Neuronal stem cell (in vitro differentiated cells): ENCODE results near the gene PKD1.
"Not testable (repeated sequence)": the region's sequence is repeated elsewhere in the genome, so short reads cannot be mapped to it uniquely, and the experiment has no call there.

Experiments
- DNase-seq: peaks from one replicate; pipeline ENCODE4 v3.0.0-alpha.2; 2013; ENCODE audit warnings: low spot score
- H2AFZ ChIP-seq: one replicate; pipeline ENCODE4 v1.6.1; 2013; ENCODE audit warnings: mild to moderate bottlenecking, low read length, inconsistent platforms
- H2AK5ac ChIP-seq: 2 replicates; pipeline ENCODE4 v1.6.1; 2013; ENCODE audit warnings: low read depth, mild to moderate bottlenecking, inconsistent platforms, low read length, moderate library complexity, mixed read lengths
- H2BK120ac ChIP-seq: 2 replicates; pipeline ENCODE4 v1.6.1; 2013; ENCODE audit warnings: low read depth, mild to moderate bottlenecking, inconsistent platforms, low read length, moderate library complexity, mixed read lengths
- H2BK12ac ChIP-seq: one replicate; pipeline ENCODE4 v1.6.1; 2013; ENCODE audit warnings: low read length, inconsistent platforms
- H2BK15ac ChIP-seq: 2 replicates; pipeline ENCODE4 v1.6.1; 2013; ENCODE audit warnings: mild to moderate bottlenecking, low read length, inconsistent platforms, mixed read lengths
- H2BK5ac ChIP-seq: one replicate; pipeline ENCODE4 v1.6.1; 2013; ENCODE audit warnings: inconsistent platforms, mild to moderate bottlenecking, low read length, moderate library complexity
- H3K14ac ChIP-seq: one replicate; pipeline ENCODE4 v1.6.1; 2013; ENCODE audit warnings: low read length, inconsistent platforms
- H3K18ac ChIP-seq: 2 replicates; pipeline ENCODE4 v1.6.1; 2013; ENCODE audit warnings: low read length, inconsistent platforms
- H3K23ac ChIP-seq: 2 replicates; pipeline ENCODE4 v1.6.1; 2013; ENCODE audit warnings: low read depth, mild to moderate bottlenecking, mixed read lengths, low read length, inconsistent platforms; ENCODE audit not compliant: poor library complexity
- H3K27ac ChIP-seq: replicated peaks from 3 replicates; pipeline ENCODE4 v1.5.1; 2013; ENCODE audit warnings: low read length, inconsistent platforms
- H3K27me3 ChIP-seq, 3 experiments: 2 replicates each; pipeline ENCODE4 v1.6.1; 2013; ENCODE audit warnings: low read length in 3 of 3, mild to moderate bottlenecking in 2 of 3, inconsistent platforms in 1 of 3, low read depth in 1 of 3, mixed read lengths in 1 of 3, moderate library complexity in 1 of 3; ENCODE audit not compliant: control insufficient read depth in 3 of 3, insufficient read depth in 3 of 3
- H3K36me3 ChIP-seq, 2 donors: replicated peaks in 1 of 2; 2 replicates each; pipeline ENCODE4 v1.6.1; 2013; ENCODE audit warnings: low read length in 2 of 2; ENCODE audit not compliant: control insufficient read depth in 2 of 2, insufficient read depth in 2 of 2
- H3K4ac ChIP-seq: 2 replicates; pipeline ENCODE4 v1.6.1; 2013; ENCODE audit warnings: inconsistent platforms, mild to moderate bottlenecking, low read length, moderate library complexity
- H3K4me1 ChIP-seq, 2 donors: 1 replicate in 1 of 2; 2 replicates in 1 of 2; pipeline ENCODE4 v1.6.1; 2013; ENCODE audit warnings: low read length in 2 of 2, low read depth in 1 of 2; ENCODE audit not compliant: control insufficient read depth in 2 of 2, insufficient read depth in 1 of 2
- H3K4me2 ChIP-seq: one replicate; pipeline ENCODE4 v1.6.1; 2013; ENCODE audit warnings: mild to moderate bottlenecking, low read length, inconsistent platforms; ENCODE audit not compliant: insufficient read depth, poor library complexity, severe bottlenecking
- H3K4me3 ChIP-seq, 2 donors: 2 replicates each; pipeline ENCODE4 v1.5.1; 2013; ENCODE audit warnings: low read length in 2 of 2, mild to moderate bottlenecking in 2 of 2, inconsistent platforms in 1 of 2, moderate library complexity in 1 of 2
- H3K79me1 ChIP-seq: one replicate; pipeline ENCODE4 v1.6.1; 2013; ENCODE audit warnings: low read depth, mild to moderate bottlenecking, inconsistent platforms, low read length, moderate library complexity
- H3K9ac ChIP-seq: one replicate; pipeline ENCODE4 v1.6.1; 2013; ENCODE audit warnings: mild to moderate bottlenecking, low read depth, low read length, inconsistent platforms; ENCODE audit not compliant: poor library complexity
- H3K9me3 ChIP-seq, 2 donors: replicated peaks in 1 of 2; 2 replicates each; pipeline versions ENCODE3 to v1.6.1; 2013; ENCODE audit warnings: low read length in 2 of 2, mild to moderate bottlenecking in 2 of 2, inconsistent platforms in 1 of 2, low read depth in 1 of 2, mixed read lengths in 1 of 2, moderate library complexity in 1 of 2; ENCODE audit not compliant: control insufficient read depth in 2 of 2, insufficient read depth in 1 of 2
- H4K8ac ChIP-seq: one replicate; pipeline ENCODE4 v1.6.1; 2013; ENCODE audit warnings: low read depth, mild to moderate bottlenecking, inconsistent platforms, low read length, moderate library complexity
- H4K91ac ChIP-seq: one replicate; pipeline ENCODE4 v1.6.1; 2013; ENCODE audit warnings: low read length, low read depth, mild to moderate bottlenecking, inconsistent platforms; ENCODE audit not compliant: poor library complexity
- WGBS, 2 donors: extraction: QIAGEN DNeasy Blood & Tissue Kit; methylation state at CpG; one replicate each; pipeline ENCODE4 v1.1.7; 2013; ENCODE audit warnings: missing lambda C conversion rate in 2 of 2, mixed read lengths in 1 of 2; ENCODE audit not compliant: insufficient read length in 2 of 2, insufficient replicate concordance in 1 of 2; ENCODE audit errors: extremely low coverage in 2 of 2; 5-methylcytosine and 5-hydroxymethylcytosine counted together

PKD1 gene

DNA sequence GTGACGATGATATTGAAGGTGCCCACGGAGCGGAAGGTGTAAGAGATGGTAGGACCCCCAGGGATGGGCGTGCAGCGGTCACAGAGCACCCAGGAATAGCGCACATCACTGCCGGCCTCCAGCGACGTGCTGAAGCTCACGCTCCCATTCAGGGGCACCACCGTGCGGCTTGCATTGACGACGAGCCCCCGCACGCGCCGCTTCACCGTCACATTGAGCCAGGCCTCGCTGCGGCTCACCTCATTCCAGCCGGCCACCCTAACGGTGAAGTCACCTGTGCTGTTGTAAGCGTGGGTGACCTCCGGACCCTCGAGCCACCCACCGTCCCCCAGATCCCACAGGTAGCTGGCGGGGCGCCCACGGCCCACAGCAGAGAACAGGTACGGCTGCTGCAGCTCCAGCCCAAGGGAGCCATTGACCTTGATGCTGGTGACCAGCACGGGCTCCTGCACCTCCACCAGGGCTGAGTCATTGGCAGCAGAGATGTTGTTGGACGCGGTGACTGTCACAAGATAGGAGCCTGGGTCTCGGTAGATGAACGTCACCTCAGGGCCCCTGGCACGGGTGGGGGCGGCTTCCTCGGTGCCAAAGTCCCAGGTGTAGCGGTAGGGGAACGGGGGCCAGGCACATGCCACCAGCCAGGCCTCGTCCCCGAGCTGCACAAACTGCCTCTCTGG, 25.2 kb downstream of the PKD1 start:
- H3K9ac ChIP-seq, H3K79me1 ChIP-seq, H2BK120ac ChIP-seq, H3K27me3 ChIP-seq, H2BK15ac ChIP-seq, H2BK12ac ChIP-seq, H3K14ac ChIP-seq, H2BK5ac ChIP-seq, H2AK5ac ChIP-seq, H3K4me2 ChIP-seq, DNase-seq, H3K9me3 ChIP-seq, H3K4me3 ChIP-seq, H3K18ac ChIP-seq, H4K91ac ChIP-seq, H4K8ac ChIP-seq, H2AFZ ChIP-seq, H3K27ac ChIP-seq, H3K23ac ChIP-seq, H3K4me1 ChIP-seq, H3K4ac ChIP-seq: not testable (repeated sequence)
- peaks cover 0 to 32% of the 10 kb centered on the region in 2 donors for H3K36me3 ChIP-seq
- WGBS, 2 donors: no CpG with 5 or more reads among the region's 43 CpGs

GRCh38 chr16:2109872-2110271, 25.8 kb downstream of the PKD1 start:
- not testable (repeated sequence) for H3K18ac ChIP-seq, H3K4me3 ChIP-seq, H3K27me3 ChIP-seq, H3K14ac ChIP-seq, H3K9ac ChIP-seq, H2BK5ac ChIP-seq, H4K8ac ChIP-seq, H3K9me3 ChIP-seq, H2BK15ac ChIP-seq, H3K4ac ChIP-seq, H3K27ac ChIP-seq, DNase-seq, H3K4me2 ChIP-seq, H2AK5ac ChIP-seq, H2AFZ ChIP-seq, H2BK12ac ChIP-seq, H3K23ac ChIP-seq, H3K4me1 ChIP-seq, H3K79me1 ChIP-seq, H2BK120ac ChIP-seq, H4K91ac ChIP-seq
- H3K36me3 ChIP-seq: peaks cover 0 to 29% of the 10 kb centered on the region in 2 donors
- WGBS, 2 donors: no CpG with 5 or more reads among the region's 23 CpGs

- DNase-seq, H3K9me3 ChIP-seq, H2AFZ ChIP-seq, H3K4me3 ChIP-seq, H3K27ac ChIP-seq, H3K23ac ChIP-seq, H2AK5ac ChIP-seq, H3K4me1 ChIP-seq, H3K18ac ChIP-seq, H3K79me1 ChIP-seq, H4K91ac ChIP-seq, H2BK5ac ChIP-seq, H3K4ac ChIP-seq, H3K9ac ChIP-seq, H3K4me2 ChIP-seq, H3K14ac ChIP-seq, H2BK15ac ChIP-seq, H2BK120ac ChIP-seq, H4K8ac ChIP-seq, H2BK12ac ChIP-seq, H3K27me3 ChIP-seq: not testable (repeated sequence)
- no CpG with 5 or more reads among the region's 25 CpGs for WGBS, 2 donors
- peaks cover 0 to 29% of the 10 kb centered on the region in 2 donors for H3K36me3 ChIP-seq
These were observed 26.5 kb downstream of the PKD1 start for GRCh38 chr16:2109271-2109580.

DNA sequence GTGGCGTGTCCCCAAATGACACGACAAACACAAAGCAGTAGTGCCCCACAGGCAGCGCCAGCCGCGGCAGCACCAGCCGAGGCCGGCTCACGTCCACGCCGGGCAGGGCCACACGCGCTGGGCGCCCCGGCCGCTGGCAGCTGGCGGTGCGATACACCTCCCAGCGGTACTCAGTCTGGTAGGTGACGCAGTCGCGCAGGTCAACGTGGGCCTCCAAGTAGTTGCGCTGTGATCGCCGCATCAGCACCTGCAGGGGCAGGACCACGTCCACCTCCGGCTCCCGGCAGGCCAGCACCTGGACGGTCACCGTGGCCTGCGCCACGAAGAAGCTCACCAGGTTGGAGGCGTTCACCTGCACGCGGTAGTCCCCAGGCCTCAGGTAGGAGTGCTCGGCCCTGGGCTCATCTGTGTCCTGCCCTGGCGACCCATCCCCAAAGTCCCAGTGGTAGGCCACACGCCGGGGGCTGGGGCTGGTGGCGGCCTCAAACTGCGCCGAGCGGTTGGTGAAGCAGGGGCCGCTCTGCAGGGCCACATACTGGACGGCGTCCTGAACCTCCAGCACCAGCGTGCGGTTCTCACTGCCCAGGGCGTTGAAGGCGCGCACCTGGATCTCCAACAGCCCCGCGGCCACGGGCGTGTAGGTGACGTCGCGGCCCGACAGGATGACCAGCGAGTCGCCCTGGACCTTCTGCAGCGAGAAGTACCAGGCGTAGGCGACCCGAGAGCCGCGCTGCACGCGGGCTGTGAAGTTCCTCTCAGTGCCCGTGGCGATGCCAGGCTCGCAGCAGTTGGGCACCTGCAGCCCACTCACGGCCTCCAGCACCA, 27.0 kb downstream of the PKD1 start:
- H3K9me3 ChIP-seq, H2BK15ac ChIP-seq, H4K91ac ChIP-seq, H3K4me3 ChIP-seq, H3K27me3 ChIP-seq, H2BK12ac ChIP-seq, H2BK5ac ChIP-seq, DNase-seq, H2AK5ac ChIP-seq, H2AFZ ChIP-seq, H3K79me1 ChIP-seq, H3K4me2 ChIP-seq, H3K4ac ChIP-seq, H4K8ac ChIP-seq, H3K9ac ChIP-seq, H3K23ac ChIP-seq, H3K14ac ChIP-seq, H3K4me1 ChIP-seq, H3K18ac ChIP-seq, H3K27ac ChIP-seq, H2BK120ac ChIP-seq: not testable (repeated sequence)
- peaks cover 0 to 29% of the 10 kb centered on the region in 2 donors for H3K36me3 ChIP-seq
- no CpG with 5 or more reads among the region's 73 CpGs for WGBS, 2 donors
